HEK293T (cell line): Measurements from ENCODE around the gene PKIB.
A peak's percentile ranks its signal among the peaks of the same experiment; 100 is the strongest.

Experiments
- CTCF ChIA-PET: fragments of 350-600 bp; formaldehyde crosslinking; extraction: SDS; loops from one replicate; lab custom pipeline; 2021; ENCODE audit warnings: antibody characterized with exemption, inconsistent platforms; lab: Yijun Ruan, JAX
- POLR2A ChIA-PET: fragments of 350-600 bp; formaldehyde crosslinking; extraction: SDS; loops from one replicate; lab custom pipeline; 2020; ENCODE audit warnings: antibody characterized with exemption, inconsistent platforms; lab: Yijun Ruan, JAX
- DNase-seq: peaks from one replicate; pipeline ENCODE4 v3.0.0; 2012; ENCODE audit warnings: mixed read lengths; ENCODE audit errors: extremely low spot score
- ARNT ChIP-seq: fragments of 450-650 bp; IDR thresholded peaks from 2 replicates; pipeline ENCODE4 v1.6.1; 2017; ENCODE audit warnings: mild to moderate bottlenecking
- BHLHE40 ChIP-seq: fragments of 450-650 bp; IDR thresholded peaks from 2 replicates; pipeline ENCODE4 v1.6.1; 2016; ENCODE audit warnings: mild to moderate bottlenecking, moderate library complexity, borderline replicate concordance
- CTBP1 ChIP-seq: fragments of 450-650 bp; IDR thresholded peaks from 2 replicates; pipeline ENCODE4 v1.6.1; 2016; ENCODE audit warnings: borderline replicate concordance
- ELF4 ChIP-seq: fragments of 450-650 bp; IDR thresholded peaks from 2 replicates; pipeline ENCODE4 v1.6.1; 2017; ENCODE audit warnings: antibody characterized with exemption
- FOXA1 ChIP-seq: fragments of 450-650 bp; IDR thresholded peaks from 2 replicates; pipeline ENCODE4 v1.6.1; 2016; ENCODE audit warnings: mild to moderate bottlenecking
- FOXK2 ChIP-seq: fragments of 450-650 bp; IDR thresholded peaks from 2 replicates; pipeline ENCODE4 v1.6.1; 2016; ENCODE audit warnings: mild to moderate bottlenecking
- FOXM1 ChIP-seq: fragments of 450-650 bp; IDR thresholded peaks from 2 replicates; pipeline ENCODE4 v1.6.1; 2017; ENCODE audit warnings: mild to moderate bottlenecking, borderline replicate concordance
- HDGF ChIP-seq: fragments of 450-650 bp; IDR thresholded peaks from 2 replicates; pipeline ENCODE4 v1.6.1; 2017; ENCODE audit warnings: antibody characterized with exemption, borderline replicate concordance
- L3MBTL2 ChIP-seq: fragments of 450-650 bp; conservative IDR thresholded peaks from 2 replicates; pipeline ENCODE4 v1.6.1; 2016; ENCODE audit warnings: mild to moderate bottlenecking
- LEF1 ChIP-seq: fragments of 450-650 bp; IDR thresholded peaks from 2 replicates; pipeline ENCODE4 v1.6.1; 2017; ENCODE audit warnings: mild to moderate bottlenecking, borderline replicate concordance
- NFRKB ChIP-seq: fragments of 450-650 bp; IDR thresholded peaks from 2 replicates; pipeline ENCODE4 v1.6.1; 2016; ENCODE audit warnings: mild to moderate bottlenecking, moderate library complexity
- SP1 ChIP-seq: fragments of 450-650 bp; IDR thresholded peaks from 2 replicates; pipeline ENCODE4 v1.6.1; 2017
- SUZ12 ChIP-seq: fragments of 450-650 bp; IDR thresholded peaks from 2 replicates; pipeline ENCODE4 v1.6.1; 2016; ENCODE audit warnings: mild to moderate bottlenecking
- TARDBP ChIP-seq: fragments of 450-650 bp; IDR thresholded peaks from 2 replicates; pipeline ENCODE4 v1.6.1; 2016
- ZNF384 ChIP-seq: fragments of 450-650 bp; IDR thresholded peaks from 2 replicates; pipeline ENCODE4 v1.6.1; 2016
- TF ChIP-seq, protein P1 (sequence below): fragments of 450-650 bp; IDR thresholded peaks from 2 replicates; pipeline ENCODE4 v1.6.1; 2016

PKIB gene

DNA sequence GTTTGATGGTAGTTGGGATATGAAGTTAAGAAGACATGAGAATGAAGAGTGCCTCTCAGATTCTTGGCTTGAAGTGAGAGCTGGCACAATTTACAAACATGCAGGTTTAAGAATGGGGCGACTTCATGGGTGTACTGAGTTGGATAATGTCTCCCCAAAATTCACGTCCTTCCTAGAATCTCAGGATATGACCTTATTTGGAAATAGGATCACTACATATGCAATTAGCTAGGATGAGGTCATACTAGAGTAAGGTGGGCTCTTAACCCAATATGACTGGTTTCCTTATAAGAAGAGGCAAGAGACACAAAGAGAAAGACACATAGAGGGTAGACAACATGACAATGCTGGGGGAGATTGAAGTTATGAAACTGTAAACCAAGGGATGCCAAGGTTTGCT is 5.2 kb downstream of the PKIB start:
- ChIA-PET POLR2A (no interaction called here), CTCF (no interaction called here)
- TF ChIP-seq FOXA1 (no peak), SUZ12 (no peak), ARNT (no peak), CTBP1 (no peak), TARDBP (no peak), BHLHE40 (no peak)
- TF ChIP-seq, protein P1, sequence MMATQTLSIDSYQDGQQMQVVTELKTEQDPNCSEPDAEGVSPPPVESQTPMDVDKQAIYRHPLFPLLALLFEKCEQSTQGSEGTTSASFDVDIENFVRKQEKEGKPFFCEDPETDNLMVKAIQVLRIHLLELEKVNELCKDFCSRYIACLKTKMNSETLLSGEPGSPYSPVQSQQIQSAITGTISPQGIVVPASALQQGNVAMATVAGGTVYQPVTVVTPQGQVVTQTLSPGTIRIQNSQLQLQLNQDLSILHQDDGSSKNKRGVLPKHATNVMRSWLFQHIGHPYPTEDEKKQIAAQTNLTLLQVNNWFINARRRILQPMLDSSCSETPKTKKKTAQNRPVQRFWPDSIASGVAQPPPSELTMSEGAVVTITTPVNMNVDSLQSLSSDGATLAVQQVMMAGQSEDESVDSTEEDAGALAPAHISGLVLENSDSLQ, result no peak
- no peak for DNase-seq

DNA sequence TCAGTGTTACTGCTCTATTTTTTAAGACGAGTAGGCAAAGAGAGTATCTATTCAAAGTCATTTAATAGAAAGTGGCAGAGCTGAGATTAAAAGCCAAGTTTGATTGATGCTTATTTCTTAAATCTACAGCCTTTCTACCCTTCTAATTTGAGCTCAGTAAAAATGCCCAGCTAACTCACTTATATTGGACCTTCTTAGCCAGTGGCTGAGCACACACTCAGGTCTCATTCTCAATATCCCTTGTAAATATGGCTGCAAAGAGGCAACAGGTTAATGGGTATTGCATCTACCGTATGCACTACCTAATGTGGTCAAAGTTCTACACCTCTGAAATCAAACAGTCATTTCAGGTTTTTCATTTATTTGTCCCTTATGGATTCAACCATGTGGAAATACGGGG is 6.7 kb downstream of the PKIB start:
- no peak for TF ChIP-seq ARNT
- no peak for TF ChIP-seq CTBP1
- TF ChIP-seq ELF4, result no peak
- TF ChIP-seq LEF1, result no peak
- TF ChIP-seq SUZ12, result no peak
- TF ChIP-seq ZNF384, result no peak
- TF ChIP-seq FOXM1, result no peak
- TF ChIP-seq TARDBP, result no peak
- TF ChIP-seq NFRKB, result no peak
- TF ChIP-seq FOXK2, result no peak
- no peak for TF ChIP-seq L3MBTL2
- no peak for TF ChIP-seq FOXA1
- TF ChIP-seq BHLHE40, result no peak
- CTCF ChIA-PET, result no interaction called here
- no peak for DNase-seq
- POLR2A ChIA-PET, result no interaction called here

DNA sequence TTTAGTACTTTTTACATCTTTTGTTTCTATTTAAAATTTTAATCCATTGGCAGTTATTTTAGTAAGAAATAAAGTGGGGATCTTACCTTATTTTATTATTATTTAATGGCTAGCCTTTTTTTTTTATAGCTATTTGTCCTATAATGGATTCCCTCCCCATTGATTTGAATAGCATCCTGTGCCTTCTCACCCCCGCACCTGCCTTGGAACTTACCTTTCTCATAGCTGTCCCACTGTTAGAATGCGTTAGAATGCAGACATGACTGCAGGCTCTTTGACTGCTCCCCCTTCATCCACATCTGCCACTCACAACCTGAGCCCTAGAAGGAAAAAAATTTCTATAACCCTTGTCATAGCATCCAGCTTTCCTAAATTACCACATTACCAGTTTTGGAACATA is 9.1 kb downstream of the PKIB start:
- ChIA-PET CTCF (no interaction called here), POLR2A (interaction anchor here (1.3 kb wide), 1 partner anchor 9 kb away, joined by 4 read pairs; the partner anchor contains the start of gene PKIB)
- no peak for TF ChIP-seq TARDBP
- DNase-seq, result no peak

DNA sequence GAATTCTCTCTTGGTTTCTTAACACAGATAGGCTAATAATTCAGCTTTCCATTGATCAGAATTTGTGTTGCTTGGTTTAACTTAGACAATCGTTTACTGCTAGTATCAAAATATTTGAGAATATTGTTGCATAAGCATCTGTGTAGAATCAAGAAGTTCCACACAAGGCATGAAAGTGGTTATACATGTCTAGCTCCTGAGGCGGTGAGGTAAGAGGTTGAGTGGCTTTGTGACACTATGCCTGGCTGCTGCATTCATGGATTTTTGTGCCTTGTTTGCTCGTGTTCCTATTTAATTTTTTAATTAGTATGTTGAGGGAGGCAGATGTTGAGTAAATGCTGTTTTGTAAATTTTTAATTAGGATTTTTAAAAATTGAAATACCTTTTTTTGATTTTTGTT is 10.2 kb downstream of the PKIB start:
- ChIA-PET CTCF (interaction anchor here (0.7 kb wide), 1 partner anchor 598 kb away, joined by 3 read pairs; no protein-coding TSS in a partner anchor), POLR2A (interaction anchor here (0.7 to 1.3 kb wide), 3 partner anchors 10 to 117 kb away, joined by 3 to 4 read pairs (median 4); partner anchors contain the start of gene PKIB)
- TF ChIP-seq SUZ12, result no peak
- TF ChIP-seq CTBP1, result no peak
- no peak for TF ChIP-seq NFRKB
- no peak for TF ChIP-seq HDGF
- TF ChIP-seq FOXM1, result no peak
- TF ChIP-seq ARNT, result no peak
- no peak for TF ChIP-seq TARDBP
- no peak for TF ChIP-seq ZNF384
- TF ChIP-seq ELF4, result no peak
- no peak for DNase-seq

DNA sequence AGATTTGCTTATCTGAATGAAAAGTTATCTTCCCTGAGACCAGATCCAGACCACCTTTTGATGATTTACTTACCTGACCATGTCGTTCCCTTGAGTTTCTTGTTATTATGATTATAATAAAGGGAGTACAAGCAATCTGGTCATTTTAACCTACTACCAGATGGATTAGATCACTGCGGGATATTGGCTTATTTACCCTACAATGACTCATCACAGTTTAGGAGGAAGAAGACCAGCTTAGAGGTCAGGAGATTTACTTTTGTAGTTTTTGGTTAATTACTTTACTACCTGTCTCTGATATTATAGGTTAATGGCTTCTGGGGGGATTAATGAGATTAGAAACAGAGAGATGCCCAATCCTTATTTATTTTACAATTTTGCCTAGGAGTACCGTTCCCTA is 10.7 kb downstream of the PKIB start:
- ChIA-PET CTCF (interaction anchor here (0.7 kb wide), 1 partner anchor 598 kb away, joined by 3 read pairs; no protein-coding TSS in a partner anchor), POLR2A (interaction anchor here (1.1 kb wide), 1 partner anchor 11 kb away, joined by 4 read pairs; the partner anchor contains the start of gene PKIB)
- TF ChIP-seq CTBP1 (no peak), NFRKB (no peak)
- no peak for DNase-seq

DNA sequence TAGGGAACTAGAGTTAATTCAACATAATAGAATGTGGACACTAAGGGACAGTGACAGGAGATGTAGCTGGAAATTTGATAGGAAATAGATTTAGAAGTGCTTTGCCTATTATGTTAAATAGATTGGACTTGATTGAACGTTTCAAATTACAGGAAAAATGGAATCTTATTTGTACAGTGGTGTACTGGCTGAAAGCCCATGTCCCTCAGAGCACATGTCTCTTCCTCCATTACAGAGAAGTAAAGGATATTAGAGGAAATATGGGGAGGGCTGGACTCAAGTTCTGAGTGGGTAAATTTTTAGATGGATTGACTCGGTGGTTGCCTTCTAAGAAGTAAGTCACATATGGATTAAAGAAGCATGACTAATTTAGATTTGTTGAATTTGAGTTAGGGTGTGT is 11.4 kb downstream of the PKIB start:
- CTCF ChIA-PET, result interaction anchor here (1.5 kb wide), 1 partner anchor 10 kb away, joined by 3 read pairs; no protein-coding TSS in a partner anchor
- DNase-seq, result no peak

DNA sequence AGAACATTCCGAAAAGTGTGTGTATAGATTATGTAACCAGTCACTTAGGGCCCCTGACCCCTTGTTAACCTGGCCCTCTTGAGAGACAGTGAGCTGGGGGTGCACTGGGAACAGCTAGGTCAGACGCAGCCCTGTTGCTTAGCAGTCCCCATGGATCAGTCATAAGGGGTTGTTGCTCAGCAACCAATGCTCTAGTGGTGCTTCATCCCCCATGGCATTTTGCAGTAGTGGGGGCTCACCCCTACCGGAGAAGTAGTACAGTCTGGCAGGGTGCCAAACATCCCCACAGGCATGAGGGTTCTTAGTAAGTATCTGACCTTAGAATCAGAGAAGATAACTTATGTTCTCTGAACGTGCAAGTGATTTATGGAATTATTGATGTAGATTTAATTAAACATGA is 12.3 kb downstream of the PKIB start:
- CTCF ChIA-PET, result interaction anchor here (1.5 kb wide), 1 partner anchor 9 kb away, joined by 3 read pairs; no protein-coding TSS in a partner anchor
- TF ChIP-seq FOXA1, result no peak
- no peak for TF ChIP-seq L3MBTL2
- TF ChIP-seq LEF1, result no peak
- TF ChIP-seq SUZ12, result no peak
- TF ChIP-seq HDGF, result no peak
- no peak for TF ChIP-seq FOXM1
- TF ChIP-seq, protein P1, result no peak
- no peak for TF ChIP-seq ZNF384
- TF ChIP-seq FOXK2, result no peak
- no peak for TF ChIP-seq BHLHE40
- no peak for TF ChIP-seq SP1
- TF ChIP-seq NFRKB, result no peak
- TF ChIP-seq ARNT, result no peak
- no peak for TF ChIP-seq CTBP1
- no peak for TF ChIP-seq TARDBP
- TF ChIP-seq ELF4, result no peak
- POLR2A ChIA-PET, result no interaction called here
- peak; percentile 12 for DNase-seq

More for the DNA sequence above, 11.4 kb downstream of the PKIB start:
- POLR2A ChIA-PET, result interaction anchor here (1.1 kb wide), 1 partner anchor 11 kb away, joined by 4 read pairs; the partner anchor contains the start of gene PKIB
- no peak for TF ChIP-seq TARDBP
